ENCODE data around the gene AFMID. TPM values are rescaled to one million over a fixed set of nuclear protein-coding genes. Genes with fewer than 3 reads are reported as not detected.

AFMID gene
- total RNA-seq, 1 experiment from 2014 or later, result 65.8 TPM

DNA sequence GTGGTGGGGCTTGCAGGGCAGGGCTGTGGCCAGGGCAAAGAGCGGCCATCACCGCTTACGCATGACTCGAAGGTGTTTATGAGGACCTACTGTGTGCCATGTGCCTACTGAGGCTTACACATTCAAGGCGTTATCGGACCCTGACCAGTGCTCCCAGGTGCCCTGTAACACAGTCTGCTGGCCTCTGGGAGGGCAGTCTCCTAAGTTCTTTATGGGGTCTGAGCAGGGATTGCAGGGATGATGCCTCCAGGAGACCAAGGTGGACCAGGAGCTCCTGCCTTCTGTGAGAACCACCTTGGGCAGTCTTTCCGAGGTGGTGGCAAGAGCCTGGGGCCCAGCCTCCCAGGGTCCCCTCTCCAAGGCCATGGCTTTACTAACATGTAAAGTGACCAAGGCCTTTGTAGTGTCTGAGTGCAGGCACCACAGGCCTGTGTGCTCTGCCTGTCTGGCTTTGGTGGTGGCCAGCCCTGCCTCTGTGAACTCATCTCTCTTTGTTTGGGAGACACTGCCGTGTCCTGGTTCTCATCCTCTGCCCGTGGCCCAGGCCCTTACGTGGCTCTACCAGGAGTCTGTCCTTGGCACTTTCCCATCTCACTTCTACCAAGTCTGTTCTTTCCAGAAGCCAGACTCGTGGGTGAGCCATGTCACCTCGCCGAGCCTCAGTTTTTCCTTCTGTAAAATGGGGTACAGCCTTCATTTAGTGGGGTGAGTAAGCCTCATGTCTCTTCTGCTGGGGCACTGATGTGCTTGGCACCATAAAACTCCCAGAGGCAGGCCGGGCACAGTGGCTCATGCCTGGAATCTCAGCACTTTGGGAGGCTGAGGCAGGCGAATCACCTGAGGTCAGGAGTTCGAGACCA is 22.2 kb upstream of the AFMID start:
- BruUV-seq (replicated peaks), result no TSS peak
- CTCF ChIA-PET, result interaction anchor here (0.6 kb wide), 1 partner anchor 23 kb away, joined by 3 read pairs; no protein-coding TSS in a partner anchor
- H3K9ac ChIP-seq (ENCODE audit: low read length), result no peak overlapping the region
- H3K79me2 ChIP-seq (ENCODE audit: insufficient read depth, low read length), result peaks cover 13% of the 10 kb centered on the region
- H3K4me3 ChIP-seq (replicated peaks in 1 of 2; ENCODE audit: low read depth in 1 of 2, low read length in 2 of 2), result no peak overlapping the region
- ATAC-seq, result no peak
- RAD21 ChIA-PET (ENCODE audit: low non-redundant PET in 1 of 2, low total read pairs in 2 of 2, uncharacterized antibody in 2 of 2, unreplicated experiment in 2 of 2), result no interaction called here
- H3K9me2 ChIP-seq (ENCODE audit: insufficient read depth), result no peaks in the 10 kb centered on the region
- no peaks in the 10 kb centered on the region for H3K9me3 ChIP-seq (ENCODE audit: control insufficient read depth in 1 of 2, insufficient read depth in 1 of 2, low read depth in 1 of 2, low read length in 2 of 2)
- peaks cover 20 to 34% of the 10 kb centered on the region in 2 experiments; a peak in 3 of 4 replicates for H3K4me1 ChIP-seq (ENCODE audit: control insufficient read depth in 1 of 2, insufficient read depth in 2 of 2, low read length in 2 of 2)
- no peaks in the 10 kb centered on the region for H3K36me3 ChIP-seq (ENCODE audit: control insufficient read depth in 1 of 2, insufficient read depth in 2 of 2, low read length in 2 of 2)
- H2AFZ ChIP-seq (ENCODE audit: low read depth, low read length, poor library complexity, severe bottlenecking), result no peak overlapping the region
- peaks cover 4% of the 10 kb centered on the region; the same call in 1 of the 2 replicates for H4K20me1 ChIP-seq (ENCODE audit: insufficient read depth)
- no peaks in the 10 kb centered on the region for H3K27me3 ChIP-seq (ENCODE audit: insufficient read depth, low read length)
- no peak overlapping the region for H3K4me2 ChIP-seq (ENCODE audit: low read length)
- DNase-seq (ENCODE audit: low read depth, low spot score), result no peak
- intact Hi-C loops (cut with micrococcal nuclease), result loop anchor here (5.0 kb wide), 1 partner anchor 812 kb away; the partner anchor contains the start of gene LGALS3BP
- TF ChIP-seq POLR2A (IDR thresholded peaks at IDR 0.05; ENCODE audit: borderline replicate concordance, extremely low read depth, insufficient read depth, insufficient read length), result no peak
- TF ChIP-seq EZH2 (IDR thresholded peaks at IDR 0.05), result no peak
- no peak for TF ChIP-seq REST (IDR thresholded peaks at IDR 0.05; ENCODE audit: low read depth)
- no peak for TF ChIP-seq EZH2phosphoT487 (IDR thresholded peaks at IDR 0.05; ENCODE audit: borderline replicate concordance)
- TF ChIP-seq, protein P1, sequence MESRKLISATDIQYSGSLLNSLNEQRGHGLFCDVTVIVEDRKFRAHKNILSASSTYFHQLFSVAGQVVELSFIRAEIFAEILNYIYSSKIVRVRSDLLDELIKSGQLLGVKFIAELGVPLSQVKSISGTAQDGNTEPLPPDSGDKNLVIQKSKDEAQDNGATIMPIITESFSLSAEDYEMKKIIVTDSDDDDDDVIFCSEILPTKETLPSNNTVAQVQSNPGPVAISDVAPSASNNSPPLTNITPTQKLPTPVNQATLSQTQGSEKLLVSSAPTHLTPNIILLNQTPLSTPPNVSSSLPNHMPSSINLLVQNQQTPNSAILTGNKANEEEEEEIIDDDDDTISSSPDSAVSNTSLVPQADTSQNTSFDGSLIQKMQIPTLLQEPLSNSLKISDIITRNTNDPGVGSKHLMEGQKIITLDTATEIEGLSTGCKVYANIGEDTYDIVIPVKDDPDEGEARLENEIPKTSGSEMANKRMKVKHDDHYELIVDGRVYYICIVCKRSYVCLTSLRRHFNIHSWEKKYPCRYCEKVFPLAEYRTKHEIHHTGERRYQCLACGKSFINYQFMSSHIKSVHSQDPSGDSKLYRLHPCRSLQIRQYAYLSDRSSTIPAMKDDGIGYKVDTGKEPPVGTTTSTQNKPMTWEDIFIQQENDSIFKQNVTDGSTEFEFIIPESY (IDR thresholded peaks at IDR 0.05; ENCODE audit: extremely low read depth, insufficient replicate concordance, low read length), result no peak
- TF ChIP-seq, protein P2, sequence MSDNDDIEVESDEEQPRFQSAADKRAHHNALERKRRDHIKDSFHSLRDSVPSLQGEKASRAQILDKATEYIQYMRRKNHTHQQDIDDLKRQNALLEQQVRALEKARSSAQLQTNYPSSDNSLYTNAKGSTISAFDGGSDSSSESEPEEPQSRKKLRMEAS (IDR thresholded peaks at IDR 0.05), result no peak
- TF ChIP-seq SP1 (IDR thresholded peaks at IDR 0.05; ENCODE audit: low read depth), result no peak
- TF ChIP-seq, protein P3, sequence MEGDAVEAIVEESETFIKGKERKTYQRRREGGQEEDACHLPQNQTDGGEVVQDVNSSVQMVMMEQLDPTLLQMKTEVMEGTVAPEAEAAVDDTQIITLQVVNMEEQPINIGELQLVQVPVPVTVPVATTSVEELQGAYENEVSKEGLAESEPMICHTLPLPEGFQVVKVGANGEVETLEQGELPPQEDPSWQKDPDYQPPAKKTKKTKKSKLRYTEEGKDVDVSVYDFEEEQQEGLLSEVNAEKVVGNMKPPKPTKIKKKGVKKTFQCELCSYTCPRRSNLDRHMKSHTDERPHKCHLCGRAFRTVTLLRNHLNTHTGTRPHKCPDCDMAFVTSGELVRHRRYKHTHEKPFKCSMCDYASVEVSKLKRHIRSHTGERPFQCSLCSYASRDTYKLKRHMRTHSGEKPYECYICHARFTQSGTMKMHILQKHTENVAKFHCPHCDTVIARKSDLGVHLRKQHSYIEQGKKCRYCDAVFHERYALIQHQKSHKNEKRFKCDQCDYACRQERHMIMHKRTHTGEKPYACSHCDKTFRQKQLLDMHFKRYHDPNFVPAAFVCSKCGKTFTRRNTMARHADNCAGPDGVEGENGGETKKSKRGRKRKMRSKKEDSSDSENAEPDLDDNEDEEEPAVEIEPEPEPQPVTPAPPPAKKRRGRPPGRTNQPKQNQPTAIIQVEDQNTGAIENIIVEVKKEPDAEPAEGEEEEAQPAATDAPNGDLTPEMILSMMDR (IDR thresholded peaks at IDR 0.05 in 2 of 3, conservative IDR thresholded peaks at IDR 0.05 in 1 of 3; ENCODE audit: borderline replicate concordance in 1 of 3, insufficient read depth in 1 of 3, low read depth in 2 of 3, low read length in 2 of 3), result no peak
- no peak for TF ChIP-seq JUND (IDR thresholded peaks at IDR 0.05)
- no peak for TF ChIP-seq CEBPB (IDR thresholded peaks at IDR 0.05; ENCODE audit: low read depth)
- no peak for TF ChIP-seq YY1 (IDR thresholded peaks at IDR 0.05; ENCODE audit: extremely low read depth, insufficient replicate concordance, low read depth, low read length)
- TF ChIP-seq TCF7L2 (IDR thresholded peaks at IDR 0.05; ENCODE audit: borderline replicate concordance, extremely low read depth, insufficient read depth, insufficient read length), result no peak
- no peak for TF ChIP-seq ELF1 (IDR thresholded peaks at IDR 0.05; ENCODE audit: borderline replicate concordance, low read depth)
- no peak for TF ChIP-seq SRF (IDR thresholded peaks at IDR 0.05; ENCODE audit: low read depth)
- TF ChIP-seq RAD21 (IDR thresholded peaks at IDR 0.05; ENCODE audit: low read depth), result no peak
- no peak for TF ChIP-seq POLR2AphosphoS5 (IDR thresholded peaks at IDR 0.05; ENCODE audit: low read depth, low read length)
- no peak for TF ChIP-seq FOSL1 (IDR thresholded peaks at IDR 0.05; ENCODE audit: low read depth)
- TF ChIP-seq EGR1 (IDR thresholded peaks at IDR 0.05; ENCODE audit: low read depth), result no peak
- POLR2A ChIA-PET, result no interaction called here
- H3K27ac ChIP-seq (ENCODE audit: low read depth, low read length), result no peak overlapping the region
